ENCODE measurements around the gene RHEX. TPM values are rescaled to one million over a fixed set of nuclear protein-coding genes. Genes with fewer than 3 reads are reported as not detected.

Gene RHEX
- total RNA-seq, result 27.1 TPM

GRCh38 chr1:206052919-206053610 lies at the start of gene RHEX:
Gene RHEX, plus strand, starts transcription at chr1:206053173. Its CDS starts 44,656 bp downstream, at chr1:206097829.
- peak; percentile 51 for DNase-seq (ENCODE audit: low spot score)

GRCh38 chr1:206003854-206004800 lies 48.8 kb upstream of the RHEX start:
- DNase-seq (ENCODE audit: low spot score), result no peak

- DNase-seq (ENCODE audit: low spot score), result no peak
Observed at GRCh38 chr1:206004826-206005225, 48.1 kb upstream of the RHEX start.

- DNase-seq (ENCODE audit: low spot score), result no peak
Observed at GRCh38 chr1:206005234-206005633, 47.7 kb upstream of the RHEX start.

GRCh38 chr1:206005778-206006180 lies 47.2 kb upstream of the RHEX start:
- no peak for DNase-seq (ENCODE audit: low spot score)

- DNase-seq (ENCODE audit: low spot score), result no peak
Observed at GRCh38 chr1:206006946-206007345, 46.0 kb upstream of the RHEX start.

- DNase-seq (ENCODE audit: low spot score), result no peak
Observed at GRCh38 chr1:206010060-206010459, 42.9 kb upstream of the RHEX start.

- DNase-seq (ENCODE audit: low spot score), result no peak
Observed at GRCh38 chr1:206011057-206011456, 41.9 kb upstream of the RHEX start.

GRCh38 chr1:206012086-206012859 lies 40.7 kb upstream of the RHEX start:
- DNase-seq (ENCODE audit: low spot score), result peak; percentile 73

- DNase-seq (ENCODE audit: low spot score), result no peak
Observed at GRCh38 chr1:206013026-206013795, 39.8 kb upstream of the RHEX start.

- no peak for DNase-seq (ENCODE audit: low spot score)
Observed at GRCh38 chr1:206014601-206015000, 38.4 kb upstream of the RHEX start.

GRCh38 chr1:206015071-206015470 lies 37.9 kb upstream of the RHEX start:
- no peak for DNase-seq (ENCODE audit: low spot score)

- DNase-seq (ENCODE audit: low spot score), result no peak
Observed at GRCh38 chr1:206020393-206021007, 32.5 kb upstream of the RHEX start.

- no peak for DNase-seq (ENCODE audit: low spot score)
Observed at GRCh38 chr1:206021008-206021625, 31.9 kb upstream of the RHEX start.

GRCh38 chr1:206021626-206022365 lies 31.2 kb upstream of the RHEX start:
- DNase-seq (ENCODE audit: low spot score), result no peak

- DNase-seq (ENCODE audit: low spot score), result no peak
Observed at GRCh38 chr1:206022766-206023165, 30.2 kb upstream of the RHEX start.

- no peak for DNase-seq (ENCODE audit: low spot score)
Observed at GRCh38 chr1:206023695-206024094, 29.3 kb upstream of the RHEX start, which contains the start of gene CTSE. Gene CTSE, minus strand, starts transcription at chr1:206023895. Its CDS starts 104 bp downstream, at chr1:206023791.

GRCh38 chr1:206025283-206025820 lies 27.6 kb upstream of the RHEX start:
- DNase-seq (ENCODE audit: low spot score), result no peak

- DNase-seq (ENCODE audit: low spot score), result no peak
Observed at GRCh38 chr1:206029484-206029883, 23.5 kb upstream of the RHEX start.

Measured in ureter (tissue), 1 donor.